Activated effector memory CD4-positive, alpha-beta T cell treated with Interleukin-2 at 50 U/mL for 16 hours (primary cell): ENCODE data around the gene C2orf42.
"Not testable (repeated sequence)": the region's sequence is repeated elsewhere in the genome, so short reads cannot be mapped to it uniquely, and the experiment has no call there.

Source experiments
- DNase-seq: peaks from one replicate; pipeline ENCODE4 v3.0.0-alpha.2; 2020

Gene C2orf42

GRCh38 chr2:70131344-70132143, 59.3 kb downstream of the C2orf42 start:
- DNase-seq = not testable (repeated sequence)

GRCh38 chr2:70128005-70128404, 62.8 kb downstream of the C2orf42 start:
- DNase-seq = no peak

DNA sequence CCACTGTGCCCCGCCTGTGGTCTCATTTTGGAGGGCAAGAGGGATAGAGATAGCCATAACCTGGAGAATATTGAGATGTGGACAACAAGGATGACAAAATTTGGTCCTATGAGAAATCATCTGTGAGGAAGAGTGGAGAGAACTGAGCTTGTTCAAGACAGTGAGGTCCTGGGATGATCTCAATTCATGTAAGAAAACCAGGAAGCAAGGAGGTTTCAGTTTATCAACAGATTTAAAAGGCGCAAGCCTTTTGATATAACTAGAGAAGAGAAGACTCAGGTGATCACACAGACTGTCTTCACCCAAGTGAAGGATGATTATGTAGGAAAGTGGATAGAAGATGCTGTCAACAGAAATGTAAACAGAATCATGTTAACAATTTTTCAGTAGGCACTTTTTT, 64.4 kb downstream of the C2orf42 start:
- DNase-seq = no peak

GRCh38 chr2:70125498-70125898, 65.3 kb downstream of the C2orf42 start:
- DNase-seq = no peak

DNA sequence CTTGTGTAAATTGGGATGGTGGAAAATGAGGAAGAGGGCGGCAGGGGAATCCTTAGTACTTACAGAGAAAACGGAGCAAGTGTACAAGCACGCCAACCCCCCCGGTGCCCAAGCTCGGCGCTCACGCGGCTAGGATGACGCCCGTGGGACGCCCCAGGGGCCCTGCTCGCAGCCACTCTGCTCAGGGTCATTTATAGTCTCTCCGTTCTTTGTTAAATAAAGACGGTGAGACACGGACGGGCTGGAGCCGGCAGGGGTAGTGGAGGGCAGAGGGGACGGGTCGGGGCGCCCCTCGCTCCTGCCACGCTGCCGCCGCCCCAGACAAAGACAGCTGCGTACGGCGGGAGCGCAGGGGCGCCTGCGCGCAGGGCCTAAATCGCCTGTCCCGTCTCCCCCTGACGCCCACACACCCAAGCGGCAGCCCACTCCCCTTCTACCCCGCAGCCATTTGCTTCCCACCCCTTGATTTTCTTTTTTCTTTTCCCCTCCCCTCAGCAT, 65.8 kb downstream of the C2orf42 start:
- DNase-seq = peak; percentile 59

DNA sequence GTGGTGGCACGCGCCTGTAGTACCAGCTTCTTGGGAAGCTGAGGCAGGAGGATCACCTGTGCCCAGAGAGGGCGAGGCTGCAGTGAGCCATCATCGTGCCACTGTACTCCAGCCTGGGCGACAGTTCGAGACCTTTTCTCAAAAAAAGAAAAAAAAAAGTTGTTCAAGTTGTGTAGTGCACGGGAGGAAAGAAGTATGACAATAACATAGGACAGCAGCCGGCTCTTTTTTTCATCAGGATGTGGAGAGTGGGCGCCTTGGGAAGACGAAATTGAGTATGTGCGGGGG, 67.0 kb downstream of the C2orf42 start:
- DNase-seq = no peak

DNA sequence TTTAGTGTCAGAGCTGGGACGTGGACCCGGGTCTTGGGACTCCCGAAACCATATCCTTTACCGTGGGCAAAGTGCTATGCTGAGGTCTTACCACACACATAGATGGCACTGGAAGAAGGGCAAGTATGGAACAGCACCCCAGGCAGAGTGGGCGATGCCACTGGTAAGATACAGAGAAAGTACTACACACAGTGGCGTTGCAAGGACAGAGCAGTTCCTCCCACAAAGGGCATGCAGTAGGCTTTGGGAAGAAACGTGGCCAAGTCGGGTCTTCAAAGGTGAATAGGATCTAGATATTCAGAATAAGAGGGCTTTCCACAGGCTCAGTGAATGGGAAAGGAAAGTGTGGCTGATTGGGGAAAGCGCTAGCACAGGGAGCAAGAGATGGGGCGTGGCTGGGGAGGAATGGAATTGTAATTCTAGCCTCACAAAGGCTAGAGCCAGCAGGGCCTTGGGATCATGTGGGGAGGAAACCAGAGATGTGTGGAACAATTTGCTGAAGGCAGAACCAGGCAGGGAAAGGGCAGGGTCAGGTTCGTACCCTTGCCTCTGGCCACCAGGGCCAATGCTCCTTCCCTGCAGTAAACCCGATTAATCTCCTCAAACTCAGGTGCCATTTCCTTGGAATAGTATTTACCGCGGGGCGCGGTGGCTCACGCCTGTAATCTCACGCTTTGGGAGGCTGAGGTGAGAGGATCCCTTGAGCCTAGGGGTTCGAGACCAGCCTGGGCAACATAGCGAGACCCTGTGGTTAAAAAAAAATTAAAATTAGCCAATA, 67.6 kb downstream of the C2orf42 start:
- no peak for DNase-seq

DNA sequence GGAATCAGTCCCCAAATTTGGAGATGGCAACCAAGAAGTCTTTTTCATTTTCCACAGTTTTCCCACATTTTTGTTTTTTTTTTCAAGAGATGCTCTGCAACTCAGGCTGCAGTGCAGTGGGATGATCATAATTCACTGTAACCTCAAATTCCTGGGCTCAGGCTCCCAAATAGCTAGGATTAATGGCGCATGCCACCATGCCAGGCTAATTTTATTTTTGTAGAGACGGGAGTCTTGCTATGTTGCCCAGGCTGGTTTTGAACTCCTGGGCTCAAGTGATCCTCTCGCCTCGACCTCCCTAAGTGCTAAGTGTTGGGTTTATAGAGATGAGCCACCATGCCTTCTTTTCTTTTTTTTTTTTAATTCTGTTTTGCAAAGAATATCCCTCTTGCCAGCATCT, 68.3 kb downstream of the C2orf42 start:
- DNase-seq = no peak

GRCh38 chr2:70121627-70122372, 69.0 kb downstream of the C2orf42 start:
- no peak for DNase-seq

GRCh38 chr2:70118798-70119454, 71.9 kb downstream of the C2orf42 start:
- DNase-seq = no peak

DNA sequence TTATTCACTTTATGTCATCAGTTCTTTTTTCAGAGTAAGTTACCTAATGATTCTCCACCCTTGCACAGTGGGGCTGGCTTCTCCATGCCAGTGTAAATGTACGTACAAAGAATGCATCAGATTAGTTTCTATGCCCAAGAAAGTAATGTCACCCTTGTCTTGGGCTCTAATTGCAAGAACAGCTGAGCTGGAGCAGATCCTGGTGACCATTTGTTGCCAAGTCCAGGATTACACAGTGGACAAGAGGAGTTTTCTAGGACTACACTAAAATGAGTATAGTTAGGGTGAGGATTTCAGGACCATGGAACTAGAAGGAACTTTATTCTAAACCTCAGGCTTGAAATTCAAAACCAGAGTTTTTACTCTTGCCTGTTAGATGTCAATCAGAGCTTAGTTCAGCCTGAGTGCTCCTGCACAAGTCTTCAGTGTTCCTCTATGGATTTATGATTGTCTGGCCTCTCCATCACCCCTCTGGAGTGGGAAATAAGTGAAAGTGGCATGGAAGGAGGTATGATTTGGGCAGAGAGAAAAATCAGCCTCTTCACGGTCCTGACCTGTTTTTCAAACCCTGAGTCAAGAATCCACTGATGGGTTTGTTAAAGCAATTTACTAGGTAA, 73.8 kb downstream of the C2orf42 start:
- DNase-seq = no peak

DNA sequence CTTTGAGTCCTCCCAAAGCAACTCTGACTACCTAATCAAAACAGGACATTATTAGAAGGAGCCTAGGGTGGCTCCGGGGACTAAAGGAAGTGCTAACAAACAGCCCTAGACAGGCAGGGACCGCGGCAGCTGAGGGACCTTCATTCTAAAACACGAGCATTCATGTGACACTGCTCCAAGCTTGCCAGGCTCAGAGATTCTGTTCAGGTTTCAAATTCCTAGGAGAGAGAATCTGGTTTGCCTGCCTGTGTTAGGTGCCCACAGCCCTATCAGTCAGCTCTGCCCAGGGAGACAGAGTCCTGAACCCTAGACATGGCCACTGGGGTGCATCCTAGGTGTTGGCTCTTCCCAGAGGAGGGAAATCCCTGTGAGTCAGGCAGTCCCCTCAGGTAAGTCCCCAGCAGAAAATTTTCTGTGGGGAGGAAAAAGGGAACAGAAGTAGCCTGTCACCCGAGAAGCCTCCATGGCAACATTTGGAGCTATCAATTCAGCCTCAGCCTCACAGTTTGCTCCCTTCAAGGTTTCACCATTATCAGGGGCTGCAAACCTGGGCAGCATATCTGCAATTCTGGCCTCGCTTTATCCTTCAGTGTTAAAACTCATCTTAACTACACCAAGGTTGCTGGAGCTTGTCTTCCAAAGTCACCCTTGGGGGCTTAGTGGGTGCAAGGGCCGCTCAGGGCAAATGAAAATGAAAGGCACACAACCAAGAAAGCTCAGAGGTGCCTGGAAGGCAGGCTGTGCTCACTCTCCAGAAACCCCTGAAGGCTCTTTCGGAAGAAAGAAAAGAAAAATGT, 75.0 kb downstream of the C2orf42 start:
- no peak for DNase-seq

GRCh38 chr2:70113359-70114070, 77.3 kb downstream of the C2orf42 start:
- no peak for DNase-seq

- no peak for DNase-seq
Observed at GRCh38 chr2:70111752-70112591, 78.8 kb downstream of the C2orf42 start.

DNA sequence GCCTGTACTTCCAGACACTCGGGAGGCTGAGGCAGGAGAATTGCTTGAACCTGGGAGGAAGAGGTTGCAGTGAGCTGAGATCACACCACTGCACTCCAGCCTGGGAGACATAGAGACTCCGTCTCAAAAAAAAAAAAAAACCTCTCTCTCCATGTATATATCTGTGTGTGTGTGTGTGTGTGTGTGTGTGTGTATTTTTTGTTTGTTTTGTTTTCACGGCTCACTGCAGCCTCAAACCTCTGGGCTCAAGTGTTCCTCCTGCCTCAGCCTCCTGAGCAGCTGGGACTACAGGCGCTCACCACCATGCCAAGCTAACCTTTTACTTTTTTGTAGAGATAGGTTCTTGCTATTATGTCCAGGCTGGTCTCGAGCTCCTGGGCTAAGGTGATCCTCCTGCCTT, 80.4 kb downstream of the C2orf42 start:
- not testable (repeated sequence) for DNase-seq

DNA sequence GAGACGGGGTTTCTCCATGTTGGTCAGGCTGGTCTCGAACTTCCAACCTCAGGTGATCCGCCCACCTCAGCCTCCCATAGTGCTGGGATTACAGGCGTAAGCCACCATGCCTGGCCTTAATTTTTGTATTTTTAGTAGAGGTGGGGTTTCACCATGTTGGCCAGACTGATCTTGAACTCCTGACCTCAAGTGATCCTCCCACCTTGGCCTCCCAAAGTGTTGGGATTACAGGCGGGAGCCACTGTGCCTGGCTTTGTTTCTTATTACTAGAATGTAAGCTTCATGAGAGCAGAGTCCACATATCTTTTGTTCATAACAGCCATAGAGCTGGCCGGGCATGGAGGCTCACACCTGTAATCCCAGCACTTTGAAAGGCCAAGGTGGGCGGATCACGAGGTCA, 84.7 kb downstream of the C2orf42 start:
- not testable (repeated sequence) for DNase-seq

GRCh38 chr2:70104231-70105111, 86.3 kb downstream of the C2orf42 start:
- DNase-seq = no peak

- peak; percentile 19 for DNase-seq
Observed at GRCh38 chr2:70103531-70104061, 87.2 kb downstream of the C2orf42 start.
